ENCODE results near the gene MT4.

DNA sequence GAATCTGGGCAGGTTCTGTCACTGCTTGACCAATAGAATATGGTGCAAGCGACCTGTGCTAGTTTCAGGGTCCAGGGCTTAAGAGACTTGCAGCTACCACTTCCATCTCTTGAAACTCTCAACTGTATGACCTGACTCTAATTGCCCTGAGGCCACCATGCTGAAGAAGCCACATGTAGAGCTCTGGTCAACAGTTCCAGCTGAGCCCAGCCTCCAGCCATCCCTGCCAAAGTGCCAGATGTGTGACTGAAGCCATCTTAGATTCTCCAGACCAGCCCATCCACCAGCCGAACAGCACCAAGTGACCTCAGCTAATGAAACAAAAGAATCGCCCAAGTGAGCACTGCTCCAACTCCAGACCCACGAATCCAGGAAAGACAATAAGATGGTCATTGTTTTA is 40.1 kb downstream of the MT4 start:
- TF ChIP-seq EZH2 (IDR thresholded peaks at IDR 0.05; ENCODE audit: insufficient read depth, poor library complexity, severe bottlenecking), result no peak
- no peak for TF ChIP-seq EZH2phosphoT487 (IDR thresholded peaks at IDR 0.05; ENCODE audit: insufficient read depth, low read depth)
